ENCODE measurements around the gene WDFY3. TPM values are rescaled to one million over a fixed set of nuclear protein-coding genes. Genes with fewer than 3 reads are reported as not detected.

The WDFY3 gene
- total RNA-seq, 4 donors from 2014 or later = 73.2 to 98.4 (median 90.2) TPM

DNA sequence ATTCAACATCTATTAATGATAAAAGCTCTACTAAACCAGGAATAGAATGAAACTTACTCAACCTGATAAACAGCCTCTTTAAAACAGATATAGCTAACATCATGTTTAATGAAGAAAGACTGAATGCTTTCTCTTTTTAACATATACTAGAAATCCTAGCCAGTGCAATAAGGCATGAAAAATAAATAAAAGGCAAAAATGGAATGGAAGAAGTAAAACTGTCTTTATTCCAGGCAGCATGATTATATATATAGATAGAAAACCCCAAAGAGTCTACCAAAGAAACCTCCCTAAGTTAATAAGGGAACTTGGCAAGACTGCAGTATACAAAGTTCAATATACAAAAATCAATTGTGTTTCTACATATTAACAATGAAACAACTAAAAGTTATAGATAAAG, 25.5 kb downstream of the WDFY3 start:
- no peak overlapping the region for H3K4me3 ChIP-seq (ENCODE audit: low read depth, poor library complexity, severe bottlenecking)
- TF ChIP-seq, protein P1, sequence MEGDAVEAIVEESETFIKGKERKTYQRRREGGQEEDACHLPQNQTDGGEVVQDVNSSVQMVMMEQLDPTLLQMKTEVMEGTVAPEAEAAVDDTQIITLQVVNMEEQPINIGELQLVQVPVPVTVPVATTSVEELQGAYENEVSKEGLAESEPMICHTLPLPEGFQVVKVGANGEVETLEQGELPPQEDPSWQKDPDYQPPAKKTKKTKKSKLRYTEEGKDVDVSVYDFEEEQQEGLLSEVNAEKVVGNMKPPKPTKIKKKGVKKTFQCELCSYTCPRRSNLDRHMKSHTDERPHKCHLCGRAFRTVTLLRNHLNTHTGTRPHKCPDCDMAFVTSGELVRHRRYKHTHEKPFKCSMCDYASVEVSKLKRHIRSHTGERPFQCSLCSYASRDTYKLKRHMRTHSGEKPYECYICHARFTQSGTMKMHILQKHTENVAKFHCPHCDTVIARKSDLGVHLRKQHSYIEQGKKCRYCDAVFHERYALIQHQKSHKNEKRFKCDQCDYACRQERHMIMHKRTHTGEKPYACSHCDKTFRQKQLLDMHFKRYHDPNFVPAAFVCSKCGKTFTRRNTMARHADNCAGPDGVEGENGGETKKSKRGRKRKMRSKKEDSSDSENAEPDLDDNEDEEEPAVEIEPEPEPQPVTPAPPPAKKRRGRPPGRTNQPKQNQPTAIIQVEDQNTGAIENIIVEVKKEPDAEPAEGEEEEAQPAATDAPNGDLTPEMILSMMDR (IDR thresholded peaks at IDR 0.05) = no peak
- no peak for TF ChIP-seq POLR2A (IDR thresholded peaks at IDR 0.05)
- intact Hi-C loops (cut with DNase I; ENCODE audit: low total_unique reads) = no loop called here
- DNase-seq (ENCODE audit: low spot score in 2 of 2) = no peak

DNA sequence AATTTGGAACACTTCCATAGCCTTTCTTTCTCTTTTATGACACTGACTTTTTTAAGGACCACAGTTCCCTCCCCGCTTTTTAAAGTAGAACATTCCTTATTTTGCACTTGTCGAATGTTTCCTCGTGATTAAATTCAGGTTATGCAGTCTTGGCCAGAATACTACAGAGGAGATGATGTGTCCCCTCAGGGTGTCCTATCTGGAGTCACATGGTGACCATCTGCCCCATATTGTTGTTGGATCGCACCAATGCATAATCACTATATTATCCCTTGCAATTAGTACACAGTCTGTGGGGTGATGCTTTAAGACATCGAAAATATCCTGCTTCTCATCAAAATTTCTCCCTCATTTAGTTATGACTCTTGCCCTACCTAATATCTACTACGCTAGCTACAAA, 27.4 kb downstream of the WDFY3 start:
- H3K4me3 ChIP-seq (ENCODE audit: low read depth, poor library complexity, severe bottlenecking) = no peak overlapping the region
- TF ChIP-seq, protein P1 (IDR thresholded peaks at IDR 0.05) = no peak
- no peak for TF ChIP-seq POLR2A (IDR thresholded peaks at IDR 0.05)
- 74 to 76% methylated on average over 6 of the region's 6 CpGs for WGBS, 2 donors
- intact Hi-C loops (cut with DNase I; ENCODE audit: low total_unique reads) = no loop called here
- DNase-seq (ENCODE audit: low spot score in 2 of 2) = no peak

DNA sequence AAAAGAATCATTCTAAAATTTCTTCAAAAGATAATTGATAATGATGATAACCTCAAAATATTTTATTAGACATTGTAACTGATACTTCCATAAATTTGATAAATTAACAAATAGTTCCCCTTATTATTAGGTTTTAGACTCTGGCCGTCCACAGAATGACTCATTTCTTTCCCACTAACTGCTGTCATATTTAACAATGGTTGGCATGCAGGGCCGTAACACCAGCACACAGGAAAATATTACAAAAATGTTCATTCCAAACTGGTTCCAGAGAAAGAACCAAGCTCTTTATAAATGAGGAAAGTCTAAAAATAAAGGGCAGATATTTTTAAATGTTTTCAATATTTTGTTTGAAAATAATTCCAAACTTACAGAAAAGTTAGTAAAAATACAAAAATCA, 28.2 kb downstream of the WDFY3 start:
- intact Hi-C loops (cut with DNase I; ENCODE audit: low total_unique reads) = no loop called here
- H3K4me3 ChIP-seq (ENCODE audit: low read depth, poor library complexity, severe bottlenecking) = no peak overlapping the region
- no peak for DNase-seq (ENCODE audit: low spot score in 2 of 2)
- no peak for TF ChIP-seq POLR2A (IDR thresholded peaks at IDR 0.05)
- TF ChIP-seq, protein P1 (IDR thresholded peaks at IDR 0.05) = no peak
- WGBS, 2 donors = 19 to 24% methylated on average over 2 of the region's 2 CpGs

DNA sequence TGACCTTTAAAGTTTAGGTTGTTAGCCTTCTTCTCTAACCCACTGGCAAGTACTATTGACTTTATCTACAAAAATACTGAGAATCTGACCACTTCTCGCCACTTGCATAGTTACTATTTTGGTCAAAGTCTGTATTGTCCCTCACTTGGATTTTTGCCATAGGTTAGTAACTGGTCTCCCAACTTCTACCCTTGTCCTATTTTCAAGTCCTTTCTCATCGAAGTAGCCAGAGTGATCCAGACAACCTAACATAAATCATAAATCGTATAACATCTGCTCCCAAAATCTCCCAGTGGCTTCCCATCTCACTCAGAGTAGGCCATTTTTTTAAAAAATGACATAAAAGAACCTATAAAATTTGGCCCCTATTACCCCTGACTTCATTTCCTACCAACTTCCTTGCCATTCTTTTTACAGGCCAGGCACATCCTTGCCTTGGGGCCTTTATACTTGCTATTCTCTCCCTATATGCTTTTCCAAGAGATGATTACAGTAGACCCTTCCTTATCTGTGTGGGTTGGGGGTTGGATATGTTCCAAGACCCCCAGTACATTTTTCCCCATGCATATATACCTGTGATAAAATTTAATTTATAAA, 29.0 kb downstream of the WDFY3 start:
- TF ChIP-seq, protein P1 (IDR thresholded peaks at IDR 0.05) = no peak
- TF ChIP-seq POLR2A (IDR thresholded peaks at IDR 0.05) = no peak
- no peak for DNase-seq (ENCODE audit: low spot score in 2 of 2)
- intact Hi-C loops (cut with DNase I; ENCODE audit: low total_unique reads) = no loop called here
- no peak overlapping the region for H3K4me3 ChIP-seq (ENCODE audit: low read depth, poor library complexity, severe bottlenecking)
- WGBS, 2 donors = 57 to 81% methylated on average over 3 of the region's 3 CpGs

DNA sequence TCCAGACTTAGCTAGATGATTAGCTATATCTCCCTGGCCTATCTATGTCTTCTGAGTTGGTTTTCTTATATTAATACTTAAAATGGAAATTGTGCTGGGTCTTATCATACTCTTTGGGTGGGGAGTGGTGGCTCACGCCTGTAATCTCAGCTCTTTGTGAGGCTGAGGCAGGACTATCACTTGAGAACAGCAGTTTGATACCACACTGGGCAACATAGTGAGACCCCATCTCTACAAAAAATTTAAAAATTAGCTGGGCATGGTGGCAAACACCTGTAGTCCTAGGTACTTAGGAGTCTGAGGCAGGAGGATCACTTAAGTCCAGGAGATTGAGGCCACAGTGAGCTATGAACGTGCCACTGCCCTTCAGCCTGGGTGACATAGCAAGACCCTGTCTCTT, 30.4 kb downstream of the WDFY3 start:
- WGBS, 2 donors = 90 to 94% methylated on average over 2 of the region's 2 CpGs
- TF ChIP-seq, protein P1 (IDR thresholded peaks at IDR 0.05) = no peak
- TF ChIP-seq POLR2A (IDR thresholded peaks at IDR 0.05) = no peak
- DNase-seq (ENCODE audit: low spot score in 2 of 2) = no peak
- no peak overlapping the region for H3K4me3 ChIP-seq (ENCODE audit: low read depth, poor library complexity, severe bottlenecking)
- intact Hi-C loops (cut with DNase I; ENCODE audit: low total_unique reads) = no loop called here

DNA sequence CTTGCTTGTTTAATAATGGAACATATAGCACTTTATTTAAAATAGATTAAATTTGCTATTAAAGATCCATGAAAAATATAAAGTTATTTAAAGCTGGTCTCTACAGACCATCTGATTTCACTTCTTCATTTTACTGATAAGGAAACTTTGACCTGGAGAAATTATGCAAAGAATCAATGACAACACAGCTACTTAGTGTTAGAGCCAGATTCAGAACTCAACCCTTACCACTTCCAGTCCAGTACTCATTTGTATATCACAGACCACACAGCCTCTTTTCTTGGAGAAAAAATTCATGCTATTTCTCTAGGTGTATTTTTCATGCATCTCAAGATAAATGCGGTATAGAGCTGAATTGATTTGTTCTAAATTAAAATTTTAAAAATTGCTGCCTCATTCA, 34.0 kb downstream of the WDFY3 start:
- WGBS, 2 donors = 97 to 100% methylated on average over 1 of the region's 1 CpG
- intact Hi-C loops (cut with DNase I; ENCODE audit: low total_unique reads) = no loop called here
- DNase-seq (ENCODE audit: low spot score in 2 of 2) = no peak
- TF ChIP-seq, protein P1 (IDR thresholded peaks at IDR 0.05) = no peak
- TF ChIP-seq POLR2A (IDR thresholded peaks at IDR 0.05) = no peak
- no peak overlapping the region for H3K4me3 ChIP-seq (ENCODE audit: low read depth, poor library complexity, severe bottlenecking)

Measured in lower leg skin (tissue), 4 donors.